ENCODE measurements around the gene NCEH1.
"Not testable (repeated sequence)": the region's sequence is repeated elsewhere in the genome, so short reads cannot be mapped to it uniquely, and the experiment has no call there.

NCEH1 gene

DNA sequence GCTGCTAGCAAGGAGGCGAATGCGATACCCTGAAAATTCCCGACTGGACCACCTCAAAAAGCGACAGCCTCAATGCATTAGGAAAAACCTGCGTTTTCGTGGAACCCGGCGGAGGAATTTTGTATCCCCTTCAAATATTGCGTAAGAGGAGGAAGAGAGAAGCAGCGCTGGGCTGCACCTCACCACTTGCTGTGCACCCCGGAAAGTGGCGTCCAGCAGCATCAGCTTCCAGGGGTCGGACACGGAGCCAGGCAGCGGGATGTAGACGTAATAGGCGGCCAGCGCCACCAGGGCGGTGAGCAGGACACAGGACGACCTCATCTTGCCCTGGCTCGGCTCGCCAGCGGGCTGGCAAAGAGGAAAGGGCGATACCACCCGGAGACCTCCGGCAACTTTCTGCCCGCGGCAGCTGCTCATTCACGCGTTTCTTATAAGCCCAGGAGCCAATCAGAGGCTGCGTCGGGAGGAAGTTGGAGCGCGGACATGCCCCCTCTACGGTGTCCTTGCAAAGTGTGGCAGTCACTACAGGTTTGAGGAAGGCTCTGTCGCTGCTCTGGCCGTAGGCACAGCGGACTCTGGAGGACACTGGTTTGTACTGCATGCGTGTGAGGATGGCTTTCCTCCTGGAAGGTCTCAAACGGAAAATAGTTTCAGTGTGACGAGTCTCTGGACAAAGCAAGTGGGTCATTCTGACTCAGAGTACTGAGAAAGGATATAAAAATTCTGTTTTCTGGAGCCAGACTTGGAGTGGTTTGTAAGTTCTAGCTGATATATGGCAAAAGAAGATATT is at the start of gene NCEH1:
NCEH1 (minus strand) TSS at position 404 of the 790 bp plus-strand sequence; CDS start at position 321, 83 bp downstream.
- DNase-seq: peak; percentile 99

DNA sequence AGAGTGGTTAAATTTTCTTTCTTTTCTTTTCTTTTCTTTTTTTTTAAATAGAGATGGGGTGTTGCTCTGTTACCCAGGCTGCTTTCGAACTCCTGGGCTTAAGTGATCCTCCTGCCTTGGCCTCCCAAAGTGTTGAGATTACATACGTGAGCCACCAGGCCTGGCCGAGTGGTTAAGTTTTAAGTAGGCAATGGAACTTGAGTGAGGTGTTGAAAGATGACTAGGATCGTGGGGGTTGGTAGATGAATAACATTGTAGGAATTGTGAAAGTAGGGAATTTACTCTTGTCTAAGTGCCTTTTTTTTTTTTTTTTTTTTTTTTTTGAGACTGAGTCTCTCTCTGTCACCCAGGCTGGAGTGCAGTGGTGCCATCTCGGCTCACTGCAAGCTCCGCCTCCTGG is 49.5 kb upstream of the NCEH1 start:
- DNase-seq: not testable (repeated sequence)

DNA sequence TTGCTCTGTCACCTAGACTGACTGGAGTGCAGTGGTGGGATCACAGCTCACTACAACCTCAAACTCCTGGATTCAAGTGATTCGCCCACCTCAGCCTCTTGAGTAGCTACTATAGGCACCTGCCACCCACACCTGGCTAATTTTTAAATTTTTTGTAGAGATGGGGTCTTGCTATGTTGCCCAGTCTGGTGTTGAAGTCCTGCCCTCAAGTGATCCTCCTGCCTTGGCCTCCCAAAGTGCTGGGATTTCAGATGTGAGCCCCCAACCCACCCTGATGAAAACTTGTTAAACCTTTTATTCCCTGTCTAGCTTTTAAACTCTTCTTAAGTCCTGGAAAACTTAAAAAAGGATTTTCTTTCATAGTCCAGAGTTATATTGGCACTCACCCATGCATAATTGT is 42.3 kb upstream of the NCEH1 start:
- no peak for DNase-seq

GRCh38 chr3:172752651-172753050 is 41.8 kb upstream of the NCEH1 start:
- DNase-seq: no peak

DNA sequence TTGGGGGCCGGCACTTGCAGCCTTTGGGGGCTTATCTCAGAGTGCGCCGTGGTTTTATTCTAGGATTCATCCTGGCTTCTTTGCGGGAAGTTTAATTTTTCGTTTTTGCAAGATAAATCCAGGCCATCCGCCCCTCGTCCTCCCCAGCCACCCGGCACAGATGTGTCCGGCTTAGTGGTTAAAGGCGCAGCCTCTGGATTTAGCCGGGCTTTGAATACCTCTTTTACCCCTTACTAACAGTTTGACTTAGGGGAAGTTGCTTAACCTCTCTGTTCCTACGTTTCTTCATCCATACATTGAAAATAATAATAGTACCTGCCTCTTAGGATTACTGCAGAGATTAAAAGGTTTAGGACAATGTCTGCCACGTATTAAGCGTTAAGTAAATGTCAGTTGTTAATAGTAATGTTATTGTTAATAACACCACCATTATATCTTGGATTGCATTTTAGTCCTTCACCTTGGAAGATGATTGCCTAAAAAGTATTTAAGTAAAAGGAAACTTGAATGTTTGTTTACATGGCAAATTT is 40.4 kb upstream of the NCEH1 start:
- peak; percentile 10 for DNase-seq

DNA sequence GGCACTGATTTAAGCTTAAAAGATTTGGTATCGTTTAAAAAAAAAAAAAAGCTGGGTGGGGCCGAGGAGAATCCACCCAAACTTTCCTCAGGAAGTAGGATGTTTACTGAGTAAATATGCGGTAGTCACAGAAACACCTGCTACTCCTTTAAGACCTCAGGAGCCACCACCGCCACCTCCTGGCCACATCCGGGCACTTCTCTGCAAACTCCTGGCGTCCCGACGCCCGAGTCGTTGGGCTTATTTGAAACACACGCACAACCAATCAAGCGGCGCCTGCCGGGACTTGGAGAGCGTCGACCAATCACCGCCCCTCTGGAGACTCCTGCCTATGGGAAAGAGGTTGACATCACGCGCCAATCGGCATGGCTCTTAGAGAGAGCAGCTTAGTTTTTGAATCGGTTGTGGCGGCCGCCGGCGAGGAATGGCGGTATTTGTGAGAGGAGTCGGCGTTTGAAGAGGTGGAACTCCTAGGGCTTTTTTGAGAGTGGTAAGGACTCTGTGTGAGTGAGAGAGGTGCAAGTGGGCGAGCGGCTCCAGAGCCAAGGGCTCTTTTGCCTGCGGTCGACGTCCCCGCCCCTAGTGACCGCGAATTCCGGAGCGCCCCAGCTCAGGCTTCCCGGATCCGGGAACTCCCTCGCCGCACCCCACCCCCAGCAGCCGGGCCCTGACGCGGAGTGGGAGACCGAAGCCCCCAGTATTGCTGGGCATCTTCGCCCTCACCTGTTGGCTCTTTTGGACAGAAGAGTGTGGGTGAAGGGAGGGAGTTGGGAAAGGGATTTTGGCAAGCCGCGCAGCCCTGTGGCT is 39.7 kb upstream of the NCEH1 start, which contains the start of gene ECT2:
ECT2 (plus strand) TSS at position 359 of the 807 bp plus-strand sequence. CDS start 3,805 bp downstream, outside the sequence.
- peak; percentile 99 for DNase-seq

GRCh38 chr3:172750069-172750367 is 39.2 kb upstream of the NCEH1 start:
- DNase-seq: no peak

GRCh38 chr3:172749230-172749965 is 38.5 kb upstream of the NCEH1 start:
- DNase-seq: peak; percentile 71

- DNase-seq: no peak
Measured at GRCh38 chr3:172746475-172746874, 35.6 kb upstream of the NCEH1 start.

- no peak for DNase-seq
Measured at GRCh38 chr3:172739462-172739861, 28.6 kb upstream of the NCEH1 start.

- DNase-seq: no peak
Measured at GRCh38 chr3:172735014-172735413, 24.1 kb upstream of the NCEH1 start.

GRCh38 chr3:172726380-172726779 is 15.5 kb upstream of the NCEH1 start:
- DNase-seq: no peak

DNA sequence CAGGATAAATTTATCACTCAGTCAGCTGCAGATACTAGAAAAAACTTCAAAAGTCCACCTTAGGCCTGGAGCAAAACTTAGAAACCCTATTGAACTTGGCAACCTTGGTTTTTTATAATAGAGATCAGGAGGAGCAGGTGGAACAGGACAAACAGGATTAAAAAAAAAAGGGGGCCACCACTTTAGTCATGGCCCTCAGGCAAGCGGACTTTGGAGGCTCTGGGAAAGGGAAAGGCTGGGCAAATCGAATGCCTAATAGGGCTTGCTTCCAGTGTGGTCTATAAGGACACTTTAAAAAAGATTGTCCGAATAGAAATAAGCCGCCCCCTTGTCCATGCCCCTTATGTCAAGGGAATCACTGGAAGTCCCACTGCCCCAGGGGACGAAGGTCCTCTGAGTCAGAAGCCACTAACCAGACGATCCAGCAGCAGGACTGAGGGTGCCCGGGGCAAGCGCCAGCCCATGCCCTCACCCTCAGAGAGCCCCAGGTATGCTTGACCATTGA is 11.7 kb upstream of the NCEH1 start:
- not testable (repeated sequence) for DNase-seq

GRCh38 chr3:172717493-172718088 is 6.7 kb upstream of the NCEH1 start:
- no peak for DNase-seq

DNA sequence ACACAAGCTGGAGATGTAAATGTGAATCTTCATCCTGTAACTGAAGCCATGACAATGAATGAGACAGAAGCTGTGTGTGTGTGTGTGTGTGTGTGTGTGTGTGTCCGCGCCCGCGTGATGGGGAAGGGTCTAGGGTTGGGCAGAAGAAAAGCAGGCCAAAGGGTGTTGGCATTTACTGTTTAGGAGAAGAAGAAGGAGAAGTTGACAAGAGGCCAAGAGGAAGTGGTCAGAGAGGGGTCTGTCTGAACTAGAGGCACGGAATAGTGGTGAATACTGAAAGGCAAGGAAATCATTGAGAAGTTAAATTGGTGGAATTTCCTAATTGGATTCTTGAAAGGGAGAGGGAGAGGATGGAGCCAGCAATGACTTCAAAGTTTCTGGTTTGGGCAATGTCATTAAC is 5.6 kb upstream of the NCEH1 start:
- no peak for DNase-seq

DNA sequence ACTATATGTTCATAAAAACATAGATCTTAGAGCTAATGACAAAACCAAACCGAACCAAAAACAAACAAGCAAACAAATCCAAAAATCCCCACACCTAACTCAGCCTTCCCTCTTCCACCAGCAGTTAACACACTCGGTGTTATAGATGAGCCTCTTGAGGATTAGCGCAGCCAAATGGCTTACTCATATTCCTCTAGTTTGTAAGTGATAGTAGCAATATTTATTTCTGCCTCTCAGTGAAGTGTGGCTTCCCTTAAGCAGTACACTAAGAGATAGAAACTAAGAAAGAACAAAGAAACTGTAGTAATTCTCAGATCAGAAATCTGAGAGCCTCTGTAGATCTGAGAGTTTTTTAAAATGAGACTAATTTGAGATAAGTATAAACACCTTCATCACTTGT is 2.4 kb upstream of the NCEH1 start:
- no peak for DNase-seq

DNA sequence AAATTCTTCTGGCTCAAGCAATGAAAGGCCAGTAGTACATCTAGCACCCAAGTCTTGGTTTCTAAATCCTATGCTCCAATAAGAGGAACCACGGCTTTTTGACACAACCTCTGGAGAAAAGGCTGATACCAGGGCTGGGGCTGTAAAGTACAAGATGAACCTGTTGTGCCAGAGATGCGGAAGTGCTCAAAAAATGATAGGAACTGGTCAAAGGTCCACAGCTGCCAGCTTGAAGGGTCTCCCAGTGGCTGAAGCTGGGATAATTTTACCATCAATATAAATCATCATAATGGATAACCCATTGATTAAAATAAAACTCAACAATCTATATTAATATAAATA is 558 bp upstream of the NCEH1 start:
- DNase-seq: no peak

- peak; percentile 11 for DNase-seq
Measured at GRCh38 chr3:172709774-172710663, 848 bp downstream of the NCEH1 start.

DNA sequence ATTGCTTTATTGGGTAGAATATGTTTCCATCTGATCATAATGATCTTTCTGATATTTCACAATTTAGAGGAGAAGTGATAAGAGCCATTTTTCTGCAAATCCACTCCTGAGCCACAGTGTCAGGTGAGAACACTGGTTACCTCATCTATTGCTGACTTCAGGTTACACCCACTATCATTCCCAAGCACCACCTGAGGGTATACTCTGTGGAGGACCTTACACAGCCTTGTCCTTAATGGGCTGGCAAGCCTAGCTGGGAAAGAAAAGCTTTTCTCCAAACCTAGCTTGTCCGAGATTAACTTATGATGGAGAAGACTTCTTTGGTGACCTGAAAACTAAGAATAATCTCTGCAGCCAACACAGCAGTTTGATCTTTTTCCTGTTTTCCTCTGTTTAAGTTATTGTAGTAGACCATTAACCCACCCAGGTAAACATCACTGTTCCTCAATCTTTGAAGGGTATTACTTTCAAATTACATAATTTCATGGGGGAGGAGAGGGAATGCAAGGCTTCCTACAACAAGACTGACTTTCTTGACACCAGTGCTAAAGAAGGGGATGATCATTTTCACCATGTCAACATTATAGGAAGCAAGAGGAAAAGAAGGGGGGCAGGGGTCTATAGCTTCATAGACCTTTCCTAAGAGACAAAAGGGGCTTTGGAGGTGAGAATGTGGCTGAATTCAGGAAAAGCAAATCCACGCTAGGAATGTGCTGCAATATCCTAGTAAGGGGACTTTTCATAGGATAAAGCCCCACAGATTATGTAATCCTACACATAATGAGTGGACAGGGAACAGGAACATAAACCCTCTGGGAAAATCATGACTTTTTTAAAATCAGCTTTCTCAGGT is 1.7 kb downstream of the NCEH1 start:
- DNase-seq: no peak

- DNase-seq: peak; percentile 18
Measured at GRCh38 chr3:172707967-172708366, 2.9 kb downstream of the NCEH1 start.

GRCh38 chr3:172707030-172707429 is 3.8 kb downstream of the NCEH1 start:
- DNase-seq: no peak
